PFSK-1 (cell line): ENCODE results near the gene ATP2B2.

Experiments used
- POLR2AphosphoS5 ChIP-seq: IDR thresholded peaks from 2 replicates; pipeline ENCODE4 v1.6.1; 2012; ENCODE audit warnings: low read depth, mild to moderate bottlenecking, control low read depth, low read length, moderate library complexity
- REST ChIP-seq, 2 experiments: IDR thresholded peaks; 2 replicates each; pipeline versions ENCODE4 v1.6.1 to v1.8.0; 2011 to 2012; ENCODE audit warnings: low read depth in 2 of 2, low read length in 2 of 2, control low read depth in 1 of 2, inconsistent platforms in 1 of 2, mild to moderate bottlenecking in 1 of 2, moderate library complexity in 1 of 2; ENCODE audit not compliant: insufficient read depth in 1 of 2
- SIN3A ChIP-seq: IDR thresholded peaks from 2 replicates; pipeline ENCODE4 v1.6.1; 2012; ENCODE audit warnings: mild to moderate bottlenecking, low read length, moderate library complexity, borderline replicate concordance; ENCODE audit not compliant: insufficient read depth

DNA sequence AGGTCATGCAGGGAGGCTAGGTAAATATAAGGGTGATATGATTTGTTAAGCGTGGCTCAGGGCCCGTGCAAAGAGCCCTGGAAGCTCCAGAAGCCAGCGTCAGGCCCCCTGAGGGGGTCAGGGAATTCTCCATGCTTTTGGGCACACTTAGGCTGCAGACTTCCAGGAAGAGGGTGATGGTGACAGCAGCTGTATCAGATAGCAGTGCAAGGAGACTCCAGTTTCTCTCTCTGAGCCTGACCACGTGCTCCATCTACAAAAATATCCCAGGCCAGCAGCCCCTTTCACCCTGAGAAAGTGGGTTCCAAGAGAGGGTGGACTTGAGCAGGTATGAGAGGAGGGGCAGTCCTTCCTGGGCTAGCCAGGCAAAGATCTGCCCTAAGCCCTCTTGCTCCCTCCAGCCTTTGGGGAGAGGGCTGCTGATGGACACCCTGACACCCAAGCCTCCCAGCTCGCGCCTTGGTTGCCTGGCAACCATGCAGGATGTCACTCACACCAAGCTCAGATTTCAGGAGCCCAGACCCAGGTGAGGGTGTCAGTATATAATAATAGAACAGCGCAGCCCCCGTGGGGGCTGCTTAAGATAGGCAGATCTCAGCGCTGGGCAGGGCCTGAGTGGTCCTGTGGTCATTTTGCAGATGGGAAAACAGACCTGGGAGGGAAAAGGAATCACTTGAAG, 35.8 kb downstream of the ATP2B2 start:
- TF ChIP-seq REST (IDR thresholded peaks at IDR 0.05; ENCODE audit: insufficient read depth in 1 of 2, low read depth in 2 of 2, low read length in 2 of 2) (no peak), SIN3A (no peak), POLR2AphosphoS5 (no peak)
